Rectal smooth muscle tissue (tissue), 1 donor: ENCODE results near the gene FNDC3B.

Experiments used
- H3K27ac ChIP-seq: one replicate; pipeline ENCODE4 v1.7.0; 2013; ENCODE audit warnings: low read depth, low read length, inconsistent platforms
- H3K27me3 ChIP-seq: one replicate; pipeline ENCODE4 v1.7.0; 2013; ENCODE audit warnings: low read length; ENCODE audit not compliant: control insufficient read depth, insufficient read depth
- H3K36me3 ChIP-seq: one replicate; pipeline ENCODE4 v1.7.0; 2013; ENCODE audit warnings: low read length; ENCODE audit not compliant: control insufficient read depth, insufficient read depth
- H3K4me1 ChIP-seq: one replicate; pipeline ENCODE4 v1.7.0; 2013; ENCODE audit warnings: low read length; ENCODE audit not compliant: control insufficient read depth, insufficient read depth
- H3K4me3 ChIP-seq: one replicate; pipeline ENCODE4 v1.7.0; 2013; ENCODE audit warnings: low read length
- H3K9ac ChIP-seq: one replicate; pipeline ENCODE4 v1.7.0; 2013; ENCODE audit warnings: low read length

The FNDC3B gene

DNA sequence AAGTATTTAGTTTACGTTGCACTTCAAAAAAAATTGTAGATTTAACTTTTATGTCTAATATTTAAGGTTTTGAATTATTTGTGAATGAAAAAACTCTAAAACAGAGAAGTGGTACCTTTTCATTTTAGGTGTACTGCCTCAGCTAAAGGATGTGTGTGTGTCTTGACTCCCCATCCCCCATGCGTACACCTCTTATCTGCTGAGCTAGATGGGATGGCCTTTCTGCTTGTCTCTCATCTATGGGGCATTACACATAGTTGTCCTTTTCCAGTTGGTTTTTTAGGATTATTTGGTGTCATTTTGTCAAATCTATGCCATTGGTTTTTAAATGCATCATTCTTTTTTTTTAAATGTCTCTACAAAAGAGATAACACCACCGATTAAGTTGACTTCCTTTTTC, 110.9 kb downstream of the FNDC3B start:
- Histone ChIP-seq H3K4me1 (peaks cover 23% of the 10 kb centered on the region), H3K4me3 (no peak overlapping the region)

GRCh38 chr3:172150913-172151650, 111.7 kb downstream of the FNDC3B start:
- Histone ChIP-seq H3K4me3 (no peak overlapping the region), H3K9ac (no peak overlapping the region), H3K27ac (no peak overlapping the region), H3K36me3 (no peaks in the 10 kb centered on the region), H3K27me3 (no peaks in the 10 kb centered on the region), H3K4me1 (peaks cover 26% of the 10 kb centered on the region)

More for the DNA sequence above, 110.9 kb downstream of the FNDC3B start:
- no peaks in the 10 kb centered on the region for H3K27me3 ChIP-seq
- no peak overlapping the region for H3K27ac ChIP-seq
- H3K36me3 ChIP-seq: no peaks in the 10 kb centered on the region
- no peak overlapping the region for H3K9ac ChIP-seq

- Histone ChIP-seq H3K4me3 (no peak overlapping the region), H3K9ac (no peak overlapping the region), H3K27me3 (no peaks in the 10 kb centered on the region), H3K4me1 (peaks cover 29% of the 10 kb centered on the region), H3K27ac (peak overlapping the region; percentile 87), H3K36me3 (no peaks in the 10 kb centered on the region)
Observed at GRCh38 chr3:172151651-172152649, 112.6 kb downstream of the FNDC3B start.

GRCh38 chr3:172152874-172153273, 113.5 kb downstream of the FNDC3B start:
- Histone ChIP-seq H3K4me1 (peaks cover 29% of the 10 kb centered on the region), H3K36me3 (no peaks in the 10 kb centered on the region), H3K27me3 (no peaks in the 10 kb centered on the region), H3K4me3 (no peak overlapping the region), H3K27ac (peak overlapping the region; percentile 87), H3K9ac (no peak overlapping the region)

DNA sequence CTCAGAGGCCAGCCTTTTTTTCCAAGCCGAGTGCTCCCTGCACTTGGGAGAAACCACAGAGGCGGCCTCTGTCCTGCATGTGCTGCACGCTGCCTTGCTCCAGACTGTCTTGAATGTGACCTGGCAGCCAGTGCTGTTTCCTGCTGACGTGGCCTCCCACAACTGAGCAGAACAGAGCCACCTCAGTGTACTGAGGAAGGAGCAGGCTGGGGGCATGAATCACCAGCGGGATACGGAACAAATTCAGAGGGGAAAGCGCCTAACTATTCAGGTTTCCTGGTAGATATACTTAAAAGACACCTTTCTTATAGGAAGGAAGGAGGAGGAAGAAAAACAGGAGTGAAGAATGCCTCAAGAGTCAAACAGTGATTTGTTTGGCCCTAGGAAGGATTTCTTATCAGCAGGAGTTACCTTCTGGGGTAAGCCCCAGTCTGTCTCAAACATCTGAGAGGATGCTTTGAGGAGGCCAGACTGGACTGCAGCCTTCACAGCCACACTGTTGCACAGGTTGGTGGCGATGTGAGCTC, 114.0 kb downstream of the FNDC3B start:
- no peak overlapping the region for H3K4me3 ChIP-seq
- H3K4me1 ChIP-seq: peaks cover 29% of the 10 kb centered on the region
- H3K36me3 ChIP-seq: no peaks in the 10 kb centered on the region
- H3K27me3 ChIP-seq: no peaks in the 10 kb centered on the region
- peak overlapping the region; percentile 87 for H3K27ac ChIP-seq
- H3K9ac ChIP-seq: peak overlapping the region; percentile 33

DNA sequence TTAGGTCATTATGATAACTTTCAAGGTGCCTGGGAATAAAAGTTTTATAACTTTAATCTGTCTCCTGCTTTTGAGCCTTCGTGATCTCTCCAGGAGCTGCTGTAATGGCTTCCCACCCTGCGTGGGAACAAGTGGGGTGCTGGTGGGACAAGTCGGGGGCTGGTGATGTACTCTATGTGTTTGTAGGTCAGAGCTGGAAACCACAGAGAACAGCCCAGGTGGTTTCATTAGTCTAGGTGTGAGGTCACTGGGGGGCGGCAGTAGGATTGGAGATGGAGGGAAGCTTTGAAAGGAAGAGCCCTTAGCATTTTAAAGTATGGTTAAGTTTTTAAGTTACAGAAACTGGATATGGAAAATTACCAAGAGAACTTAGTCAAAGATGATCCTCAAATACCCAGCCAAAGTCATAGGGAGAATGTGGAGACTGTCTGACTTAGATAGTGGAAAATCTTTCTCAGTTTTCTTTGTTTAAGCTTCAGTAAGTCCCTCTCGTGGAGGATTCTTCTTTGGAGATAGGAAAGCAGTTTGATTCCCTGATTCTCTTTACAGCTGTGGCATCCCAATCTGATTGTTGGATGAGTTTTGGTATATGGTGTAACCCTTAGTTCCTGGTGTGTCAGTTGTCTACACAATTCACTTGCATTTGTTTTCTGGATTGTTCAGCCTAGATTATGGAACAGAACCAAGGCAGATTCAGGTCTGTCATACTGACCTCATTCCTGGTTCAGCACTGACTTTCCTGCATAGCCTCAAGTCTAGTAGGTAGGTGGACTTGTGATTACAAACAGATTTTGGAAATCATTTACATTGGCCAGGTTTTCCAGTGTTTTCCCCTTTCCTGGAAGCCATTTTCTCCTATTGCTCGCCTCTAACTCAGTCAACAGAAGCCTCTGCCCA, 115.6 kb downstream of the FNDC3B start:
- H3K4me3 ChIP-seq: no peak overlapping the region
- H3K36me3 ChIP-seq: no peaks in the 10 kb centered on the region
- H3K27me3 ChIP-seq: no peaks in the 10 kb centered on the region
- H3K4me1 ChIP-seq: peaks cover 29% of the 10 kb centered on the region
- H3K9ac ChIP-seq: no peak overlapping the region
- H3K27ac ChIP-seq: peak overlapping the region; percentile 57

DNA sequence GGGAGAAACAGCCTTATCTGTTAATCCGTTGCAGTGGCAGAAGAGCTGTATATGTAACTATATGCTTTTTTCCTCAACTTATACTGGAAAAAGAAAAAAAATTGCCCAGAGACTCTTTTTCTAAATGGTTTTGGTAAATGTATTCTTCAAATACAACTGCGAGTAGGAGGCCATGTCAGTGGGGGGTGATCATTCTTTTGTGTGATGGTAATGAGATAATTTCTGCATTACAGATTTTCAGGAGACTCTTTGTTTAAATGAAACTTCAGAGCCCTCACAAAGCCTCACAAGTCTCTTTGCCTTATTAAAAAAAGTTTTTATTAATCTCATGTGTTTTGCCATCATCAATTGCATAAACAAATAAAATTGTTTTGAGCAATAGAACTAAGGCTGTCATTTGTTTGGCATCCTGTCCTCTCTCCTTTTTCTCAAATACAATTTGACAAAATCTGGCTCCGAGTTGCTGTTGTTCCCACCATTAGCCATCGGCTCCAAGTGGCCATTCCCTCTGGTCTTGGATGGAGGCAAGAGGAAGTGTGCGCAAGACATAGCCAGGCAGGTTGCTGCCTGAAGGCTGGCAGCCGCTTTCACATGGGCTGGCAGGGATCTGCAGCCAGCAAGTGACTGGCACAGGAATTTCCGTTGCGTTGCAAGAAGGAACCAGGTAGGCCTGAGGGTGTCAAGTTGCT, 116.7 kb downstream of the FNDC3B start:
- H3K9ac ChIP-seq: no peak overlapping the region
- no peaks in the 10 kb centered on the region for H3K36me3 ChIP-seq
- H3K4me3 ChIP-seq: no peak overlapping the region
- peaks cover 32% of the 10 kb centered on the region for H3K4me1 ChIP-seq
- no peaks in the 10 kb centered on the region for H3K27me3 ChIP-seq
- no peak overlapping the region for H3K27ac ChIP-seq

GRCh38 chr3:172156586-172156955, 117.2 kb downstream of the FNDC3B start:
- H3K4me3 ChIP-seq: no peak overlapping the region
- peaks cover 32% of the 10 kb centered on the region for H3K4me1 ChIP-seq
- H3K36me3 ChIP-seq: no peaks in the 10 kb centered on the region
- H3K27ac ChIP-seq: no peak overlapping the region
- H3K9ac ChIP-seq: no peak overlapping the region
- no peaks in the 10 kb centered on the region for H3K27me3 ChIP-seq

GRCh38 chr3:172157564-172158258, 118.3 kb downstream of the FNDC3B start:
- Histone ChIP-seq H3K9ac (no peak overlapping the region), H3K4me1 (peaks cover 24% of the 10 kb centered on the region), H3K36me3 (no peaks in the 10 kb centered on the region), H3K4me3 (no peak overlapping the region), H3K27me3 (no peaks in the 10 kb centered on the region), H3K27ac (no peak overlapping the region)

GRCh38 chr3:172158741-172159140, 119.4 kb downstream of the FNDC3B start:
- H3K9ac ChIP-seq: no peak overlapping the region
- no peaks in the 10 kb centered on the region for H3K36me3 ChIP-seq
- no peaks in the 10 kb centered on the region for H3K27me3 ChIP-seq
- H3K4me3 ChIP-seq: no peak overlapping the region
- no peak overlapping the region for H3K27ac ChIP-seq
- peaks cover 15% of the 10 kb centered on the region for H3K4me1 ChIP-seq

DNA sequence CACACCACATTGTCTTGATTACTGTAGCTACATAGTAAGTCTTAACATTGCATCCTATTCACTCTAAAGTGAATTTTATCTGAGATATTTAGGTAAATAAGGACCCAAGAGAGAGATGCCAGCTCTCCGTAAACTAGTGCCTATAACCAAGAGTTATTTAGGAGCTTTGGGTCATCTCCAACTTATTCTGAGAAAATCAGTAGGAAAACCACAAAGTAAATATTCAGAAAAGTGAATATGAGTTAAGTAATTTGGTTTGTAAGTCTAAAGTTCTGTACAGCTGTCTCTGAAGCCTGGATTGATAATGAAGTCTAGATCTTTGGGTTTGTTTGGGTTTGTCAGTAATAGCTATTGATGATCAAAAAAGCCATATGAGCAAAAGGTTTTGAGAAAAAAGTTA, 120.0 kb downstream of the FNDC3B start:
- no peaks in the 10 kb centered on the region for H3K36me3 ChIP-seq
- no peak overlapping the region for H3K4me3 ChIP-seq
- no peak overlapping the region for H3K9ac ChIP-seq
- no peaks in the 10 kb centered on the region for H3K27me3 ChIP-seq
- H3K27ac ChIP-seq: no peak overlapping the region
- H3K4me1 ChIP-seq: peaks cover 13% of the 10 kb centered on the region
